Vagina (tissue), 2 donors: ENCODE data around the gene DNLZ.

ENCODE experiments used
- POLR2A ChIP-seq, 2 donors: fragments of 450-650 bp; IDR thresholded peaks; one replicate each; pipeline ENCODE4 v1.6.1; 2017; ENCODE audit warnings: antibody characterized with exemption in 2 of 2, mild to moderate bottlenecking in 2 of 2, moderate library complexity in 2 of 2
- TF ChIP-seq, protein P1 (sequence below), 3 experiments: fragments of 450-650 bp in 2 of 3; fragments of 200-600 bp in 1 of 3; sonication (generic) in 1 of 3; IDR thresholded peaks; one replicate each; pipeline ENCODE4 v1.5.1; 2017 to 2019; ENCODE audit warnings: antibody characterized with exemption in 3 of 3, mild to moderate bottlenecking in 2 of 3, moderate library complexity in 2 of 3

DNA sequence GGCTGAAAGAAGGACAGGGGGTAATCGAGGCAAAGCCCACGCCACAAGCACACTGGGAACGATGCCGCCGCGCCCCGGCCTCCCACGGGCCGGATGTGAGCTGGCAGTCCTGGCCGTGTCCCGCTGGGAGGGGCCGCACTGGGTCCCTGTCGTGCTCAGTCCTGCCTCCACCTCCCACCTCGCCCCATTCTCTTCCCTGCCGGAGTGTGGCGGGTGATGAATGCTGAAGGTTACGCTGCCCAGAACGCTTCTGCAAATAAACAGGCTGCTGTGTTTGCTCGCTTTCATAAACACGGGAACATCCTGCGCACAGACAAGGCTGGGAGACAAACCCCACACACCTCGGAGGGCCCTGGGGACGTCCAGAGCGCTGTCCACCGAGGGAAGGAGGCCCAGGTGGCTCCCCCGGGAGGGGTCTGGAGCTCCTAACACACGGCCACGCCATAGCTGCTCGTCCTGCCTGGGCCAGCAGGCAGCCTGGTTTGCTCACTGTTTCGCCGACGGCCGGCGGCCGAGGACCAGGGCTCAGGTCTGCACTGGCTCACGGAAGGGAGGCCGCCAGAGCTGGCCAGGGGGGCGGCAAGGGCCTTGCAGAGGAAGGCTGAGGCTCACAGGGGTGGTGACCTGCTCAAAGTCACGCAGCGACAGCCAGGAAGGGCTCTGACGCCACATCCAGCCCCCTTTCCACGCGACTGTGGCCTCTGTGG, 2.3 kb downstream of the DNLZ start:
- TF ChIP-seq, protein P1, sequence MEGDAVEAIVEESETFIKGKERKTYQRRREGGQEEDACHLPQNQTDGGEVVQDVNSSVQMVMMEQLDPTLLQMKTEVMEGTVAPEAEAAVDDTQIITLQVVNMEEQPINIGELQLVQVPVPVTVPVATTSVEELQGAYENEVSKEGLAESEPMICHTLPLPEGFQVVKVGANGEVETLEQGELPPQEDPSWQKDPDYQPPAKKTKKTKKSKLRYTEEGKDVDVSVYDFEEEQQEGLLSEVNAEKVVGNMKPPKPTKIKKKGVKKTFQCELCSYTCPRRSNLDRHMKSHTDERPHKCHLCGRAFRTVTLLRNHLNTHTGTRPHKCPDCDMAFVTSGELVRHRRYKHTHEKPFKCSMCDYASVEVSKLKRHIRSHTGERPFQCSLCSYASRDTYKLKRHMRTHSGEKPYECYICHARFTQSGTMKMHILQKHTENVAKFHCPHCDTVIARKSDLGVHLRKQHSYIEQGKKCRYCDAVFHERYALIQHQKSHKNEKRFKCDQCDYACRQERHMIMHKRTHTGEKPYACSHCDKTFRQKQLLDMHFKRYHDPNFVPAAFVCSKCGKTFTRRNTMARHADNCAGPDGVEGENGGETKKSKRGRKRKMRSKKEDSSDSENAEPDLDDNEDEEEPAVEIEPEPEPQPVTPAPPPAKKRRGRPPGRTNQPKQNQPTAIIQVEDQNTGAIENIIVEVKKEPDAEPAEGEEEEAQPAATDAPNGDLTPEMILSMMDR (IDR thresholded peaks at IDR 0.05), result no peak
- TF ChIP-seq POLR2A (IDR thresholded peaks at IDR 0.05), result no peak
